Heart left ventricle (tissue), 13 donors: ENCODE measurements around the gene DNER.

Source experiments
- POLR2A ChIP-seq, 2 donors: fragments of 450-650 bp; IDR thresholded peaks; one replicate each; pipeline ENCODE4 v1.6.1; 2017; ENCODE audit warnings: antibody characterized with exemption in 2 of 2, mild to moderate bottlenecking in 2 of 2, moderate library complexity in 2 of 2
- TF ChIP-seq, protein P1 (sequence below), 12 donors: fragments of 200-600 bp; sonication (generic) in 4 of 12; IDR thresholded peaks; one replicate each; pipeline versions ENCODE4 v1.5.0 to v1.8.0; 2018 to 2022; ENCODE audit warnings: antibody characterized with exemption in 12 of 12, mild to moderate bottlenecking in 5 of 12
- donor health status: ischemic (EF 13 %, LVEDD 7.1; RV severe dilation, severe dysfunction).
- donor health status: DM: no; HTN: yes; CAD: no.
- donor health status: DM: no; HTN: no; CAD: no.
- donor health status: ischemic (EF 25% LVEDD 6.9; RV normal size, moderate dysfunction).
- donor health status: ischemic (EF 25% LVEDD 5.7; RV mildly dilated, moderate dysfunction).
- donor health status: ischemic (EF 35%, LVEDD 5.7; RV mildly dilated, moderate dysfunction).
- donor health status: nonischemic (EF 11% LVEDD 7.7; RV severe dilation, severe dysfunction).
- donor health status: DM: yes; HTN: yes; CAD: no.
- donor health status: PGD.
- donor health status: ischemic (EF 29% LVEDD 5.4; RV normal size, mild dysfunction).
- donor health status: nonischemic (EF 23%, LVEDD 6.1; RV moderate dilation, normal function).

DNA sequence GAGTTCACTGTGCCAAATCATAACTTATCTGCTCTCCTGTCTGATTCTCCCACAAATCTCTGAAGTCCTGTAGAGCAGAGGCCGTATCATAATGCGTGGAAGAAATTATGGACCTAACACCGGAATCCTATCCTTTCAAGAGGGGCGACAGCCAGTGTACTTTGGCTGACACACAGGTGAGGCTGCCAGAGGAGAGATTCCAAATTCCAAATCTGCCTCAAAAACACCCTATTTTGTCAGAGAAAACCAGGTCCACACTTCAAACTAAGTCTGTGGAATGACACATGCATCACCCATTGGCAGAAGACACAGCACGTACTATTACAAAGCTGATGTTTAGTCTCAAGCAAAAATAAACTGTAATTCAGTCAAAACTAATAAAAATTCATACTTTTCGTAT, 304.1 kb downstream of the DNER start:
- TF ChIP-seq, protein P1, sequence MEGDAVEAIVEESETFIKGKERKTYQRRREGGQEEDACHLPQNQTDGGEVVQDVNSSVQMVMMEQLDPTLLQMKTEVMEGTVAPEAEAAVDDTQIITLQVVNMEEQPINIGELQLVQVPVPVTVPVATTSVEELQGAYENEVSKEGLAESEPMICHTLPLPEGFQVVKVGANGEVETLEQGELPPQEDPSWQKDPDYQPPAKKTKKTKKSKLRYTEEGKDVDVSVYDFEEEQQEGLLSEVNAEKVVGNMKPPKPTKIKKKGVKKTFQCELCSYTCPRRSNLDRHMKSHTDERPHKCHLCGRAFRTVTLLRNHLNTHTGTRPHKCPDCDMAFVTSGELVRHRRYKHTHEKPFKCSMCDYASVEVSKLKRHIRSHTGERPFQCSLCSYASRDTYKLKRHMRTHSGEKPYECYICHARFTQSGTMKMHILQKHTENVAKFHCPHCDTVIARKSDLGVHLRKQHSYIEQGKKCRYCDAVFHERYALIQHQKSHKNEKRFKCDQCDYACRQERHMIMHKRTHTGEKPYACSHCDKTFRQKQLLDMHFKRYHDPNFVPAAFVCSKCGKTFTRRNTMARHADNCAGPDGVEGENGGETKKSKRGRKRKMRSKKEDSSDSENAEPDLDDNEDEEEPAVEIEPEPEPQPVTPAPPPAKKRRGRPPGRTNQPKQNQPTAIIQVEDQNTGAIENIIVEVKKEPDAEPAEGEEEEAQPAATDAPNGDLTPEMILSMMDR (IDR thresholded peaks at IDR 0.05), result no peak
- no peak for TF ChIP-seq POLR2A (IDR thresholded peaks at IDR 0.05)
